RWPE2 (cell line): ENCODE results near the gene CDCA3.

Source experiments
- ATAC-seq: fragments of 200-7000 bp; cut with Tn5 transposase; 3 replicates; pipeline ENCODE4 v1.9.1; 2021; ENCODE audit warnings: low read depth
- DNase-seq: peaks from one replicate; pipeline ENCODE4 v3.0.0-alpha.2; 2020; ENCODE audit warnings: low spot score
- H3K27ac ChIP-seq: fragments of 450-650 bp; 2 replicates; pipeline ENCODE4 v1.5.1; 2017; ENCODE audit warnings: mild to moderate bottlenecking; ENCODE audit not compliant: poor library complexity, severe bottlenecking
- H3K27me3 ChIP-seq: fragments of 250-450 bp; sonication (Bioruptor Pico); 2 replicates; pipeline ENCODE4 v1.5.1; 2021; ENCODE audit warnings: mild to moderate bottlenecking, moderate library complexity; ENCODE audit not compliant: insufficient read depth, poor library complexity, severe bottlenecking
- H3K36me3 ChIP-seq: fragments of 250-450 bp; sonication (Bioruptor Pico); 2 replicates; pipeline ENCODE4 v1.5.1; 2020; ENCODE audit warnings: low read depth, mild to moderate bottlenecking, moderate library complexity
- H3K4me1 ChIP-seq: fragments of 250-450 bp; sonication (Bioruptor Pico); 2 replicates; pipeline ENCODE4 v1.5.1; 2021; ENCODE audit warnings: mild to moderate bottlenecking, moderate library complexity; ENCODE audit not compliant: insufficient read depth, poor library complexity, severe bottlenecking
- H3K4me3 ChIP-seq: fragments of 250-450 bp; sonication (Bioruptor Pico); 2 replicates; pipeline ENCODE4 v1.5.1; 2021; ENCODE audit warnings: mild to moderate bottlenecking, moderate library complexity; ENCODE audit not compliant: severe bottlenecking
- H3K9me3 ChIP-seq: fragments of 250-450 bp; sonication (Bioruptor Pico); 2 replicates; pipeline ENCODE4 v1.5.1; 2021; ENCODE audit warnings: mild to moderate bottlenecking, moderate library complexity; ENCODE audit not compliant: severe bottlenecking
- CTCF ChIP-seq: fragments of 450-650 bp; IDR thresholded peaks from one replicate; pipeline ENCODE4 v1.5.1; 2017; ENCODE audit warnings: mild to moderate bottlenecking, moderate library complexity; ENCODE audit not compliant: poor library complexity, severe bottlenecking

CDCA3 gene

GRCh38 chr12:6839482-6840201 lies 11.4 kb downstream of the CDCA3 start:
- ATAC-seq: no peak
- no peak for TF ChIP-seq CTCF
- peaks cover 42% of the 10 kb centered on the region for H3K36me3 ChIP-seq

DNA sequence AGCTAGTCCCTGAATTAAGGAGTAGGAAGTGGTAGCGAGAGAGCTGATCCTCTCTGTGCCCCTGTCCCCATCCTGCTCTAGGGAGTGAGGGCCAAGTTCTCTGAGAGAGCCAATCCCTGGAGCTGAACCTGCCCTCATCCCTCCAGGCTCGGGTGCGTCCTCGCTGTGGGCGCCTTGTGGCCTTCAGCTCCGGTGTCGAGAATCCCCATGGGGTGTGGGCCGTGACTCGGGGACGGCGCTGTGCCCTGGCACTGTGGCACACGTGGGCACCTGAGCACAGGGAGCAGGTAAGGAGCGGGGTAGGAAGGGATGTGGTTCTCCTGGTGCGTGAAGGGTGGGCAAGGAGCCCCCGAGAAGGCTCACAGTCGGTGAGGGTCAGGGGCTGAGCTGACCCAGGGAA lies 12.2 kb downstream of the CDCA3 start:
- no peak for ATAC-seq
- no peak for TF ChIP-seq CTCF
- H3K36me3 ChIP-seq: peaks cover 46% of the 10 kb centered on the region

More at GRCh38 chr12:6839482-6840201, 11.4 kb downstream of the CDCA3 start:
- Histone ChIP-seq H3K4me3 (no peak overlapping the region), H3K27ac (no peak overlapping the region), H3K4me1 (no peaks in the 10 kb centered on the region), H3K27me3 (no peaks in the 10 kb centered on the region), H3K9me3 (no peaks in the 10 kb centered on the region)
- no peak for DNase-seq

GRCh38 chr12:6837370-6838060 lies 13.6 kb downstream of the CDCA3 start:
- Histone ChIP-seq H3K4me3 (no peak overlapping the region), H3K27ac (no peak overlapping the region), H3K27me3 (no peaks in the 10 kb centered on the region), H3K9me3 (no peaks in the 10 kb centered on the region), H3K4me1 (no peaks in the 10 kb centered on the region), H3K36me3 (peaks cover 56% of the 10 kb centered on the region)
- DNase-seq: no peak
- no peak for ATAC-seq
- no peak for TF ChIP-seq CTCF

More for the DNA sequence above, 12.2 kb downstream of the CDCA3 start:
- Histone ChIP-seq H3K27me3 (no peaks in the 10 kb centered on the region), H3K4me1 (no peaks in the 10 kb centered on the region), H3K27ac (no peak overlapping the region), H3K4me3 (no peak overlapping the region), H3K9me3 (no peaks in the 10 kb centered on the region)
- no peak for DNase-seq

DNA sequence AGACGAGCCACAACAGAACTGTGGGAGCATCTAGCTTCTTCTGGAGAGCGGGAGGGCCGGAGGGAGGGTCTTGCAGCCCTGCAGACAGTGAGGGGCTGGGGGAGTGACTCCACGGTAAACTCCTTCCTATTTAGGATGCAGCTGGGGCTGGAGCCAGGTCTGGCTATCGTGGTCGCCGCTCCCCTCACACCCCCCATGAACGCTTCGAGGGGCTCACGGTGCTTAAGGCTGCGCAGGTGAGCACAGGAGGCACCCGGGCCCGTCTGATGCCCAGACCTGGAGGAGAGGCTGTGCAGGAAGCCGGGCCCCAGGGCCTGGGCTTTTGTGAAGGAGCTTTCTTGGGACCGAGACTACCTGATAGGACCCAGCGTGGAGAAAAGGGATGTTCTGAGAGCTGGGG lies 14.2 kb downstream of the CDCA3 start:
- Histone ChIP-seq H3K27me3 (no peaks in the 10 kb centered on the region), H3K9me3 (no peaks in the 10 kb centered on the region), H3K4me1 (no peaks in the 10 kb centered on the region), H3K27ac (no peak overlapping the region), H3K4me3 (no peak overlapping the region), H3K36me3 (peaks cover 62% of the 10 kb centered on the region)
- ATAC-seq (no peak), DNase-seq (no peak)
- TF ChIP-seq CTCF: no peak

DNA sequence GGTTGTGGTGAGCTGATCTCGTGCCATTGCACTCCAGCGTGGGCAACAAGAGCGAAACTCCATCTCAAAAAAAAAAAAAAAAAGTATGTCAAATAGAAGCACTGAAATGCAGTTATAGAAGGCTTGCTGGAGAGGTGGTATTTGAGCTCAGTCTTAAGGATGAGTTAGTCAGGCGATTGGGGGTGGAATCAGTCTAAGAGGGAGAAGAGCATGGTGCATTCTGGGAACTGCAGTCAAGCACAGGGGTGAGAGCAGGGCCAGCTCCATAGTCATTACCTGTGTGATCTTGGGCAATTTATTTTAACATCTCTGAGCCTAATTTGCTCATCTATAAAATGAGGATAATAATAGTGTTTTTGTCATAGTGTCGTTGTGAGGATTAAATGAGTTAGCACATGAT lies 16.2 kb downstream of the CDCA3 start:
- TF ChIP-seq CTCF: no peak
- Histone ChIP-seq H3K4me3 (no peak overlapping the region), H3K4me1 (no peaks in the 10 kb centered on the region), H3K36me3 (peaks cover 78% of the 10 kb centered on the region), H3K27ac (no peak overlapping the region), H3K9me3 (no peaks in the 10 kb centered on the region), H3K27me3 (no peaks in the 10 kb centered on the region)
- ATAC-seq (no peak), DNase-seq (no peak)
